Calu3 (cell line): ENCODE results near the gene CFP. TPM values are rescaled to one million over a fixed set of nuclear protein-coding genes. Genes with fewer than 3 reads are reported as not detected.

Experiments used
- BruUV-seq: library from RNA; stranded (reverse); fragments of 400-500 nt; replicated peaks from 2 replicates; lab custom pipeline; 2021; lab: Mats Ljungman, UMichigan
- CTCF ChIA-PET: fragments of 300-600 bp; sonication (Branson Sonifier 250); formaldehyde crosslinking; loops from one replicate; lab custom pipeline; 2022; ENCODE audit warnings: antibody characterized with exemption; lab: Charles Lee
- DNase-seq: peaks from one replicate; pipeline ENCODE4 v3.0.0; 2022
- H3K27ac Mint-ChIP-seq: one replicate; pipeline ENCODE4 v1.8.0; 2022; ENCODE audit warnings: mixed read lengths; ENCODE audit not compliant: unreplicated experiment
- H3K27me3 Mint-ChIP-seq: one replicate; pipeline ENCODE4 v1.8.0; 2022; ENCODE audit warnings: mixed read lengths; ENCODE audit not compliant: unreplicated experiment
- H3K36me3 Mint-ChIP-seq: one replicate; pipeline ENCODE4 v1.8.0; 2022; ENCODE audit warnings: mild to moderate bottlenecking, moderate library complexity, mixed read lengths; ENCODE audit not compliant: insufficient read depth, unreplicated experiment
- H3K4me1 Mint-ChIP-seq: one replicate; pipeline ENCODE4 v1.8.0; 2022; ENCODE audit warnings: mild to moderate bottlenecking, low read depth, mixed read lengths; ENCODE audit not compliant: unreplicated experiment
- H3K4me3 Mint-ChIP-seq: one replicate; pipeline ENCODE4 v1.8.0; 2022; ENCODE audit warnings: mild to moderate bottlenecking, low read depth, moderate library complexity, mixed read lengths; ENCODE audit not compliant: unreplicated experiment
- H3K9me3 Mint-ChIP-seq: one replicate; pipeline ENCODE4 v1.8.0; 2022; ENCODE audit warnings: low read depth, mixed read lengths; ENCODE audit not compliant: unreplicated experiment
- CTCF ChIP-seq: fragments of 200-600 bp; IDR thresholded peaks from one replicate; pipeline ENCODE4 v1.8.0; 2022; ENCODE audit warnings: antibody characterized with exemption; ENCODE audit not compliant: unreplicated experiment
- intact Hi-C: fragments of 100-400 bp; cut with micrococcal nuclease; formaldehyde crosslinking; loops from one replicate; pipeline ENCODE4 v1.10.0; 2022; ENCODE audit not compliant: unreplicated experiment
- total RNA-seq: library from RNA; stranded (reverse); gene quantifications from 2 replicates; pipeline ENCODE4 v1.2.3, GENCODE V29; 2022

Gene CFP
- total RNA-seq, 1 experiment from 2014 or later = 1.2 TPM

- Mint-ChIP-seq H3K4me1 (peaks cover 7% of the 10 kb centered on the region), H3K4me3 (no peak overlapping the region), H3K9me3 (no peaks in the 10 kb centered on the region), H3K27me3 (peaks cover under 1% of the 10 kb centered on the region), H3K27ac (no peak overlapping the region), H3K36me3 (no peaks in the 10 kb centered on the region)
- DNase-seq = no peak
- CTCF ChIA-PET = interaction anchor here (1.3 kb wide), 1 partner anchor 106 kb away, joined by 3 read pairs; no protein-coding TSS in a partner anchor
- intact Hi-C loops = loop anchor here (10.0 kb wide), 1 partner anchor 64 kb away; the partner anchor contains the start of gene ARAF
- BruUV-seq = no TSS peak
- no peak for TF ChIP-seq CTCF
Observed at GRCh38 chrX:47628982-47629381, 748 bp downstream of the CFP start.

GRCh38 chrX:47625365-47625764 lies 4.4 kb downstream of the CFP start:
- DNase-seq = no peak
- peaks cover 36% of the 10 kb centered on the region for H3K27me3 Mint-ChIP-seq
- no peak overlapping the region for H3K4me3 Mint-ChIP-seq
- no TSS peak for BruUV-seq
- no peaks in the 10 kb centered on the region for H3K9me3 Mint-ChIP-seq
- H3K36me3 Mint-ChIP-seq = peaks cover 4% of the 10 kb centered on the region
- CTCF ChIA-PET = interaction anchor here (1.2 kb wide), 1 partner anchor 128 kb away, joined by 3 read pairs; no protein-coding TSS in a partner anchor
- TF ChIP-seq CTCF = no peak
- intact Hi-C loops = loop anchor here (10.0 kb wide), 1 partner anchor 61 kb away; the partner anchor contains the start of gene ARAF
- peaks cover 8% of the 10 kb centered on the region for H3K4me1 Mint-ChIP-seq
- no peak overlapping the region for H3K27ac Mint-ChIP-seq

- no peaks in the 10 kb centered on the region for H3K9me3 Mint-ChIP-seq
- peaks cover 40% of the 10 kb centered on the region for H3K27me3 Mint-ChIP-seq
- H3K27ac Mint-ChIP-seq = no peak overlapping the region
- CTCF ChIA-PET = interaction anchor here (0.5 kb wide), 1 partner anchor 280 kb away, joined by 3 read pairs; no protein-coding TSS in a partner anchor
- no peak for TF ChIP-seq CTCF
- peaks cover 8% of the 10 kb centered on the region for H3K4me1 Mint-ChIP-seq
- H3K4me3 Mint-ChIP-seq = peak overlapping the region; percentile 74
- intact Hi-C loops = loop anchor here (10.0 kb wide), 1 partner anchor 59 kb away; the partner anchor contains the start of gene ARAF
- H3K36me3 Mint-ChIP-seq = peaks cover 15% of the 10 kb centered on the region
- no TSS peak for BruUV-seq
- DNase-seq = peak; percentile 69
Observed at GRCh38 chrX:47623540-47624027, 6.1 kb downstream of the CFP start.

- no peak for DNase-seq
- intact Hi-C loops = loop anchor here (10.0 kb wide), 1 partner anchor 57 kb away; the partner anchor contains the start of gene ARAF
- Mint-ChIP-seq H3K36me3 (peaks cover 19% of the 10 kb centered on the region), H3K4me3 (no peak overlapping the region), H3K9me3 (no peaks in the 10 kb centered on the region), H3K4me1 (peaks cover 8% of the 10 kb centered on the region), H3K27ac (no peak overlapping the region), H3K27me3 (peaks cover 57% of the 10 kb centered on the region)
- no peak for TF ChIP-seq CTCF
- CTCF ChIA-PET = no interaction called here
- no TSS peak for BruUV-seq
Observed at GRCh38 chrX:47621851-47622250, 7.9 kb downstream of the CFP start.
